Measurements from ENCODE around the gene RFX6.

The RFX6 gene

GRCh38 chr6:116840091-116840490 lies 37.0 kb upstream of the RFX6 start:
- no peaks in the 10 kb centered on the region for H3K36me3 ChIP-seq

GRCh38 chr6:116842459-116842858 lies 34.6 kb upstream of the RFX6 start:
- Histone ChIP-seq H3K27ac (no peak overlapping the region), H3K9me3 (no peaks in the 10 kb centered on the region), H3K36me3 (no peaks in the 10 kb centered on the region), H3K27me3 (no peaks in the 10 kb centered on the region), H3K4me3 (no peak overlapping the region), H3K4me1 (no peaks in the 10 kb centered on the region)
- TF ChIP-seq, protein P1, sequence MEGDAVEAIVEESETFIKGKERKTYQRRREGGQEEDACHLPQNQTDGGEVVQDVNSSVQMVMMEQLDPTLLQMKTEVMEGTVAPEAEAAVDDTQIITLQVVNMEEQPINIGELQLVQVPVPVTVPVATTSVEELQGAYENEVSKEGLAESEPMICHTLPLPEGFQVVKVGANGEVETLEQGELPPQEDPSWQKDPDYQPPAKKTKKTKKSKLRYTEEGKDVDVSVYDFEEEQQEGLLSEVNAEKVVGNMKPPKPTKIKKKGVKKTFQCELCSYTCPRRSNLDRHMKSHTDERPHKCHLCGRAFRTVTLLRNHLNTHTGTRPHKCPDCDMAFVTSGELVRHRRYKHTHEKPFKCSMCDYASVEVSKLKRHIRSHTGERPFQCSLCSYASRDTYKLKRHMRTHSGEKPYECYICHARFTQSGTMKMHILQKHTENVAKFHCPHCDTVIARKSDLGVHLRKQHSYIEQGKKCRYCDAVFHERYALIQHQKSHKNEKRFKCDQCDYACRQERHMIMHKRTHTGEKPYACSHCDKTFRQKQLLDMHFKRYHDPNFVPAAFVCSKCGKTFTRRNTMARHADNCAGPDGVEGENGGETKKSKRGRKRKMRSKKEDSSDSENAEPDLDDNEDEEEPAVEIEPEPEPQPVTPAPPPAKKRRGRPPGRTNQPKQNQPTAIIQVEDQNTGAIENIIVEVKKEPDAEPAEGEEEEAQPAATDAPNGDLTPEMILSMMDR (IDR thresholded peaks at IDR 0.05): no peak
- intact Hi-C loops (cut with DNase I; ENCODE audit: low total_unique reads): no loop called here
- no peak for DNase-seq

More at GRCh38 chr6:116840091-116840490, 37.0 kb upstream of the RFX6 start:
- Histone ChIP-seq H3K4me1 (no peaks in the 10 kb centered on the region), H3K4me3 (no peak overlapping the region), H3K27me3 (no peaks in the 10 kb centered on the region), H3K9me3 (no peaks in the 10 kb centered on the region), H3K27ac (no peak overlapping the region)
- DNase-seq: no peak
- TF ChIP-seq, protein P1 (IDR thresholded peaks at IDR 0.05): no peak
- intact Hi-C loops (cut with DNase I; ENCODE audit: low total_unique reads): no loop called here

DNA sequence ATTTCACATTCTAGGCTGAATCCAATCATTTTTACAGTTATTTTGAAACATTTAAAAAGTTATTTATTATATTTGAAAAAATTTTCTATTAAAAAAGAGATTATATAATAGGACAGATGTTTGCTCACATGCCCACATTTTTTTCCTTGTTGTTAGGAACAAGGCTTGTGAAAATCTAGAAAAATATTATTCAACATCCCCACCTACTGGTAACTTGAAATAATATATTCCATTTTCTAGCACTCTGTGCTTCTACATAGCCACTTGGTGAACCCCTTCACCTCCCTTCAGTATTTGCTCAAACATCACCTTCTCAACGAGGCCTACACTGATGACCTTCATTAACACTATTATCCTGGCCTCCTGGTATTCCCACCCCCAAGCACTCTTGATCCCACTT lies 29.8 kb upstream of the RFX6 start:
- Histone ChIP-seq H3K36me3 (no peaks in the 10 kb centered on the region), H3K27ac (no peak overlapping the region), H3K27me3 (no peaks in the 10 kb centered on the region), H3K4me1 (no peaks in the 10 kb centered on the region), H3K4me3 (no peak overlapping the region), H3K9me3 (no peaks in the 10 kb centered on the region)
- no peak for DNase-seq
- TF ChIP-seq, protein P1 (IDR thresholded peaks at IDR 0.05): no peak
- intact Hi-C loops (cut with DNase I; ENCODE audit: low total_unique reads): no loop called here

DNA sequence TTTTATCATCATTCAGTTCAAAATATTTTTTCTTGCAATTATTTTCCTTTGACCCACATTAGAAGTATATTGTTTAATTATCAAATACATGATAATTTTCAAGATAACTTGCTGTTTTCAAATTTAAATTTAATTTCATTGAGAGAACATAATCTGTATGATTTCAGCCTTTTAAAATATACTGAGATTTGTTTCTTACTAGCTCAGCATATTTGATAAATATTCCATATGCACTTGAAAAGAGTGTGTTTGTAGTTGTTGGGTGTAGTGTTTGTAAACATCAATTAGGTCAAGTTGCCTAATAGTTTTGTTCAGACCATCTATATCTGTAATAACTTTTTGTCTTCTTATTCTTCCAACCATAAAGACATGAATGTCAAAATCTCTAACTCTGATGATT lies 19.0 kb upstream of the RFX6 start:
- no peak for DNase-seq
- TF ChIP-seq, protein P1 (IDR thresholded peaks at IDR 0.05): no peak
- intact Hi-C loops (cut with DNase I; ENCODE audit: low total_unique reads): no loop called here

DNA sequence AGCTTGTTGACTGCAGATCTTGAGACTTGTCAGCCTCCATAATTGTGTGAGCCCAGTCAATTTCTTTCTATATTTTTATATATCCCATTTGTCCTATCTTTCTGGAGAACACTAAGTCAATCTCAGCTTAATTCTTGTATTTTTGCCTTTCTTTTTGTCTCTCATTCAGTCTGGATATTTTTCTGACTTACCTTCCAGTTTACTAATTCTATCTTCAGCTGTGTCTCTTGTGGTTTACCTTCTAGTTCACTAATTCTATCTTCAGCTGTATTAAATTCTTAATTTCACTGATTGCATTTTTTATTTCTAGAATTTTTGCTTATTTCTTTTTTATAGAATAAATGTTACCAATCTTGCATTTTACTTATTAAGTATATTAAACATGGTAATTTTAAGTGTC lies 17.8 kb upstream of the RFX6 start:
- Histone ChIP-seq H3K9me3 (peaks cover 6 to 15% (median 8%) of the 10 kb centered on the region in 3 donors), H3K4me1 (no peaks in the 10 kb centered on the region), H3K4me3 (no peak overlapping the region), H3K27ac (no peak overlapping the region), H3K36me3 (no peaks in the 10 kb centered on the region), H3K27me3 (no peaks in the 10 kb centered on the region)
- intact Hi-C loops (cut with DNase I; ENCODE audit: low total_unique reads): no loop called here
- TF ChIP-seq, protein P1 (IDR thresholded peaks at IDR 0.05): no peak
- DNase-seq: no peak

More for the DNA sequence above, 19.0 kb upstream of the RFX6 start:
- Histone ChIP-seq H3K36me3 (no peaks in the 10 kb centered on the region), H3K9me3 (peaks cover 6 to 15% (median 8%) of the 10 kb centered on the region in 3 donors), H3K4me1 (no peaks in the 10 kb centered on the region), H3K4me3 (no peak overlapping the region), H3K27me3 (no peaks in the 10 kb centered on the region), H3K27ac (no peak overlapping the region)

DNA sequence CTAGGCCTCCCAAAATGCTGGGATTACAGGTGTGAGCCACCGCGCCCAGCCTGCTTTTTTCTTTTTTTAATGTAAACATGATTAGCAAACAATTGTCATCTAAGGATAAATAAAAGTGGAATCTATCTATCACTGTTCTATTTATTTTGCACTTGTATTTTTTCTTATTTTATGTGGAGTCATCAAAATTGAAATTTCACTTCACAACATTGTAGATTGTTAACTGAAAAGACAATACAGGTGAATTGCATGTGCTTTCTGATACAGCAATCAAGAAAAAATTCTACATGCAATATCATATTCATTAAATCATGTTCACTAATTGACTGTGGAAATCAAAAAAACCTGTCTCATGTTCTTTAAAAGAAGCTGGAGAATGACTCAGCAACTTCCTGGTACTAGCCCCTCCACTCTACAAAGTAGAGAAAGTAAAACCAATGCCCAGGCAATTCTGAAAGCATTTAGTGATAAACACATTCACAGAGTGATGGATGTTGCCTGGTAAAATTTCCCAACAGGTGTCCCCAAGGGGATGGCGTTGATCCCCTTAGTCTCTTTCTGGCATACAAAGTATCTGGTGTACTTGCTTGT lies 10.7 kb upstream of the RFX6 start:
- no peak for DNase-seq
- Histone ChIP-seq H3K27me3 (no peaks in the 10 kb centered on the region), H3K9me3 (peaks cover 0 to 3% (median 0%) of the 10 kb centered on the region in 3 donors), H3K27ac (no peak overlapping the region), H3K4me3 (no peak overlapping the region), H3K4me1 (no peaks in the 10 kb centered on the region), H3K36me3 (no peaks in the 10 kb centered on the region)
- intact Hi-C loops (cut with DNase I; ENCODE audit: low total_unique reads): no loop called here
- TF ChIP-seq, protein P1 (IDR thresholded peaks at IDR 0.05): no peak

All from tibial artery (tissue), 4 donors.